ENCODE results near the gene PRSS21.

The PRSS21 gene

DNA sequence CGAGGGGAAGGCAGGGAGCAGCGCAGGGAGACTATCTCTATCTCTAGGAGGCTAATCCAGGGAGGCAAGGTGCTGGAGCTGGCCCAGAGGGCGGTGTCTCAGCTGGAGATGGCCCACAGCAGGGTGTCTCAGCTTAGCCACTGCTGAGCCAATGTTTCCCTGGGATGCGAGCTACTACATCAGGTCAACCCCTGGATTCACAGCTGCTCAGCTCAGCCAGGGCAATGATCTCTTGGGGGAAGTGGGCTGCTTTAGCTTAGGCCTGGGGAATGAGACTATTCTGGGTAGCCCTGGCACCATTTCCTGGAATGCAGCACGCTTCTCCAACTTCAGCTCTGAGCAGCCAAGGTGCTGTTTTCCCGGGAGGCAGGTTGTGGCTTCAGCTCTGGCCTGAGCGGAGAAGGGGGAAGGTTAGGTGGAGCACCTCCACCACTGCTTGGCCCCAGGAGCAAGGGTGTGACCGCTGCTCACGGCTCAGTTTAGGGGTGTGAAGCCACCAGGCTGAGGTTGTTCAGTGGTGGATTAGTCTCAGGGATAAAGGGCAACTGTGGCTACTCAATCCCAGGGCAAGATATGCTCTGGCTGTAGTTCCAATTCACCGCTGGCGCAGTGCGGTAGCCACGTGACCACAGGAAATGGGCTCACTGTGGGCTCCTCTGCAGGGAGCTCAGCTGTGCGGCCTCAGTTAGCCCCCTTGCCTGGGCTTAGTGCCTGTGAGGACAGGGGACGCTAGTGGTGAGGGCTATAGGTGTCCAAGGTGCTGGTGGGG lies 5.2 kb upstream of the PRSS21 start:
- Histone ChIP-seq H3K36me3 (ENCODE audit: insufficient read depth, low read length) (no peaks in the 10 kb centered on the region), H3K4me1 (ENCODE audit: insufficient read depth, low read length) (no peaks in the 10 kb centered on the region), H3K27ac (ENCODE audit: low read depth, low read length) (no peak overlapping the region), H3K9me3 (ENCODE audit: insufficient read depth, low read depth, low read length) (no peaks in the 10 kb centered on the region), H3K9ac (ENCODE audit: low read depth, low read length) (no peak overlapping the region), H3K27me3 (ENCODE audit: insufficient read depth, low read length) (0 out of 2 replicates have a peak, but pooled peaks cover 2% of the 10 kb centered on the region), H3K4me3 (ENCODE audit: low read length) (no peak overlapping the region)
- 82% methylated on average over 15 of the region's 15 CpGs for WGBS

DNA sequence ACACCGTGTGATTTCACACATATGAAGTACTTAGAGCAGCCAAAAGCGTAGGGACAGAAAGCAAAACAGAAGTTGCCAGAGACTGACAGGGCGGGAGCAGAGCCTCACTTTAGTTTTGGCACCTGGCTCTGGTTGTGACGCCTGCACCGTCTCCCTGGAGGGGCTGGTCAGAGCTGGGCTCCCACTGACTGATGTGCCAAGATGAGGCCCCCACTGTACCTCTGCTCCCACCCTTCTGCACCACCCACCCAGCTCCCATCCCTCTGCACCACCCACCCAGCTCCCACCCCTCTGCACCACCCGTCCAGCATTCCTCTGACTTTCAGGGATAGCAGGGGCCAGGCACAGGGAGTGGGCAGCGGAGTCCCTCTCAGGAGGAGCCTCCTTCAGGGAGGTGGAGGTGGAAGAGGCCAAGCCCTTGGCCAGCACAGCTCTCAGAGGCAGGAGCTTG lies 3.2 kb upstream of the PRSS21 start:
- Histone ChIP-seq H3K27me3 (ENCODE audit: insufficient read depth, low read length) (0 out of 2 replicates have a peak, but pooled peaks cover 2% of the 10 kb centered on the region), H3K9ac (ENCODE audit: low read depth, low read length) (no peak overlapping the region)
- 89% methylated on average over 7 of the region's 7 CpGs for WGBS

DNA sequence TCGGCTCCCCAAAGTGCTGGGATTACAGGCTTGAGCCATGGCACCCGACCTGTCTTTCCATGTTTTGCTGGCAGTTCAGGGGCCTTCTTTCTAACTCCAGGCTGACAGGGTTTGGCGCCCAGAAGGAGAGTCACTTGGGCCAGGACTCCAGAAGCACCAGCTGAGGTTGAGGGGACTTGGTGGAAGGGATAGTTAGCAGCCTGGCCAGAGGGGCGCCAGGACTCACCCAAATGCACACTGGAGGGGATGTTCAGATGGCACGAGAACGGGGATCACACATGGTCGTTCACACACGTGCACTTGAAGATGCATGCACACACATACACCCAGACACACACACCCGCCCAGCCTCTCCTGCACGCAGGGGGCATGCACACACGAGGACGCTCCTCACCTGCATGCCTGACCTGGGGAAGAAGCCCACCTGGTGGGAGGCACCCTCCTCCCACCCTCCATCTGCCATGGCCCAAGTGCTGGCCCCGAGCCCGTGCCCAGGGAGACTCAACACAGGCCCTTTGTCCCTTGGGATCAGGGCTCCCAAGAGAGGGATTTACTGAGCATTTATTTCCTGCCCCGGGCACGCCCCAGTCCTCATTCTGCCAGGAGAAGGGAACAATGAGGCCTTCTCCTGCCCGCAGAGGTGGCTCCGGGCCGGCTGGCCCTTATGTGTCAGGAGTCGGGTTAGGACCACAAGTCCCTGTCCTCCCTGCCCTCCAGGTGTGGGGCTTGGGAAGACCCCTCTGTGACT lies 2.3 kb upstream of the PRSS21 start:
- Histone ChIP-seq H3K36me3 (ENCODE audit: insufficient read depth, low read length) (no peaks in the 10 kb centered on the region), H3K4me1 (ENCODE audit: insufficient read depth, low read length) (no peaks in the 10 kb centered on the region), H3K9me3 (ENCODE audit: insufficient read depth, low read depth, low read length) (no peaks in the 10 kb centered on the region), H3K27ac (ENCODE audit: low read depth, low read length) (no peak overlapping the region), H3K9ac (ENCODE audit: low read depth, low read length) (no peak overlapping the region), H3K4me3 (ENCODE audit: low read length) (no peak overlapping the region), H3K27me3 (ENCODE audit: insufficient read depth, low read length) (0 out of 2 replicates have a peak, but pooled peaks cover 2% of the 10 kb centered on the region)
- 92% methylated on average over 20 of the region's 20 CpGs for WGBS

More for the DNA sequence above, 3.2 kb upstream of the PRSS21 start:
- Histone ChIP-seq H3K36me3 (ENCODE audit: insufficient read depth, low read length) (no peaks in the 10 kb centered on the region), H3K4me3 (ENCODE audit: low read length) (no peak overlapping the region), H3K9me3 (ENCODE audit: insufficient read depth, low read depth, low read length) (no peaks in the 10 kb centered on the region), H3K4me1 (ENCODE audit: insufficient read depth, low read length) (no peaks in the 10 kb centered on the region), H3K27ac (ENCODE audit: low read depth, low read length) (no peak overlapping the region)

DNA sequence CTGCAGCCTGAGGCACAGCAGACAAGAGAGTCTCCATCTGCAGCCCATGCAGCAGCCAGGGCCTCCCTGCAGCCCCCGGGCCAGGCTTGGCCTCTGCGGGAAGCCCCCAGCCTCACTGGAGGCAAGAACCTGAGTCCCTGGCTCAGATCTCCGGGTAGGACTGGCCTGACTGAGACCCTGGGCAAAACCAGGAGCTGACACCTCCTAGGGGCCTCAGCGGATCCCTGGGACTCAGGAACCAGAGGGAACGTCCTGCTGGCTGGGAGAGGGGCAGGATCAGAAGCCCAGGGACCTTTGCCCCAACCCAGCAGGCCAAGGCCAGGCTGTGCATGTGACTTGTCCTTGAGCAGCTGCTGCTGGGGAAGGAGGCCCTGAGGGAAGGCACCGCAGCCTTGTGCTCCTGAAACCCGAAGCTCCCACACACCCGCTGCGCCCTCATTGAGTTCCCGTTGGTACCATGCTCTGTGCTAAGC lies 1.7 kb upstream of the PRSS21 start:
- no peak overlapping the region for H3K4me3 ChIP-seq (ENCODE audit: low read length)
- no peaks in the 10 kb centered on the region for H3K4me1 ChIP-seq (ENCODE audit: insufficient read depth, low read length)
- H3K36me3 ChIP-seq (ENCODE audit: insufficient read depth, low read length) = no peaks in the 10 kb centered on the region
- 0 out of 2 replicates have a peak, but pooled peaks cover 2% of the 10 kb centered on the region for H3K27me3 ChIP-seq (ENCODE audit: insufficient read depth, low read length)
- no peak overlapping the region for H3K9ac ChIP-seq (ENCODE audit: low read depth, low read length)
- no peaks in the 10 kb centered on the region for H3K9me3 ChIP-seq (ENCODE audit: insufficient read depth, low read depth, low read length)
- 87% methylated on average over 10 of the region's 10 CpGs for WGBS
- no peak overlapping the region for H3K27ac ChIP-seq (ENCODE audit: low read depth, low read length)

DNA sequence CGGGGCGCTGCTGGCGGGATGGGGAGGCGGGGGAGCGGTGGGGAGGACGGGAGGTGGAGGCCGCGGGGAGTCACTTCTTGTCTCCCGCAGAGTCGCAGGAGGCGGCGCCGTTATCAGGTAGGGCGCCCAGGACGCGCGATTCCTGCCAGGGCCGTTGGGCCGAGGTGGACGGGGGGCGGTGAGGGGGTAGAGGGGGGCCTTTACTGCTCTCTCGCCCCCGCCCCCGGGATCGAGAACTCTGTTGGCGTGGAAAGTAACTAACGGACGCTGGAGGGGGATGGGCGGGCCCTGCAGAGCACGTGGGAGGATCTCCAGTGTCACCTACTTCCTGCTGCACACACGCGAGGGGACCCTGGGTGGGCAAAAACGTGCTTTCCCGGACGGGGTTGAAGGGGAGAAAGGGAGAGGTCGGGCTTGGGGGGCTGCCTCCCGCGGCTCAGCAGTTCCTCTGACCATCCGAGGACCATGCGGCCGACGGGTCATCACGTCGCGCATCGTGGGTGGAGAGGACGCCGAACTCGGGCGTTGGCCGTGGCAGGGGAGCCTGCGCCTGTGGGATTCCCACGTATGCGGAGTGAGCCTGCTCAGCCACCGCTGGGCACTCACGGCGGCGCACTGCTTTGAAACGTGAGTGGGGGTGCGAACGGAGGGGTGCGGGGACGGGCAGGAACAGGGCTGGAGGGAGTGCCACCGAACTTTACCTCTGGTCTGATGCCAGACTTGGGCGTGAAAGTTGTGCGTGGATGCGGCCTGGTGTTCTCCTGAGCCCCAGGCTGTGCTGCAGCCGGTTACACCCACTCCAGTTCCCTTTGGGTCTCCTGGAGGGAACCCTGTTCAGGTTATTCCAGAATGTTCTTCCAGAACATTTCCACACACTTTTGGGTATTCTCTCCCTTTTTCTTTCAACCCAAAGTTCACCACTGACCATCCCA lies 569 bp downstream of the PRSS21 start:
- H3K27me3 ChIP-seq (ENCODE audit: insufficient read depth, low read length) = no peaks in the 10 kb centered on the region
- H3K36me3 ChIP-seq (ENCODE audit: insufficient read depth, low read length) = no peaks in the 10 kb centered on the region
- no peaks in the 10 kb centered on the region for H3K4me1 ChIP-seq (ENCODE audit: insufficient read depth, low read length)
- H3K27ac ChIP-seq (ENCODE audit: low read depth, low read length) = no peak overlapping the region
- no peaks in the 10 kb centered on the region for H3K9me3 ChIP-seq (ENCODE audit: insufficient read depth, low read depth, low read length)
- H3K9ac ChIP-seq (ENCODE audit: low read depth, low read length) = no peak overlapping the region
- 92% methylated on average over 68 of the region's 68 CpGs for WGBS
- no peak overlapping the region for H3K4me3 ChIP-seq (ENCODE audit: low read length)

DNA sequence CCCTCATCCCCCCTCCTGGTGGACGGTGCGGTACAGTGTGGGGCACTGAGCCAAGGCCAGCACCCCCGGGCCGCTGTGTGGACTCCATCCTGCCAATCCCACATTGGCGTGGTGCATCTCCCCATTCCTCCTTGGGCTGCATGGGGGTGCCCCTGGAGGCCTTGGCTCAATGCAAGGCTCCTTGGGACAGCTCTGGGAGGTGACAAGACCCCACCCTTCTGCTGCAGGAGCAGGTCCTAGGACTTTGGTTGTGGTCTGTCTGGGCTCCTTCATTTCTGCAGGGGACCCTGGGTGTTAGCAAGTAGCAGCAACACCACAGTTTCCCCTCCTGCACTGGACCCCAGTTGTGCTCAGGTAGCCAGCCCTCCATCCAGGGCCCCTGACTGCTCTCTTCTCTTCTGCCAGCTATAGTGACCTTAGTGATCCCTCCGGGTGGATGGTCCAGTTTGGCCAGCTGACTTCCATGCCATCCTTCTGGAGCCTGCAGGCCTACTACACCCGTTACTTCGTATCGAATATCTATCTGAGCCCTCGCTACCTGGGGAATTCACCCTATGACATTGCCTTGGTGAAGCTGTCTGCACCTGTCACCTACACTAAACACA lies 1.3 kb downstream of the PRSS21 start:
- Histone ChIP-seq H3K36me3 (ENCODE audit: insufficient read depth, low read length) (no peaks in the 10 kb centered on the region), H3K4me3 (ENCODE audit: low read length) (no peak overlapping the region), H3K27me3 (ENCODE audit: insufficient read depth, low read length) (no peaks in the 10 kb centered on the region), H3K4me1 (ENCODE audit: insufficient read depth, low read length) (no peaks in the 10 kb centered on the region), H3K27ac (ENCODE audit: low read depth, low read length) (no peak overlapping the region), H3K9me3 (ENCODE audit: insufficient read depth, low read depth, low read length) (no peaks in the 10 kb centered on the region), H3K9ac (ENCODE audit: low read depth, low read length) (no peak overlapping the region)
- WGBS = 94% methylated on average over 10 of the region's 10 CpGs

DNA sequence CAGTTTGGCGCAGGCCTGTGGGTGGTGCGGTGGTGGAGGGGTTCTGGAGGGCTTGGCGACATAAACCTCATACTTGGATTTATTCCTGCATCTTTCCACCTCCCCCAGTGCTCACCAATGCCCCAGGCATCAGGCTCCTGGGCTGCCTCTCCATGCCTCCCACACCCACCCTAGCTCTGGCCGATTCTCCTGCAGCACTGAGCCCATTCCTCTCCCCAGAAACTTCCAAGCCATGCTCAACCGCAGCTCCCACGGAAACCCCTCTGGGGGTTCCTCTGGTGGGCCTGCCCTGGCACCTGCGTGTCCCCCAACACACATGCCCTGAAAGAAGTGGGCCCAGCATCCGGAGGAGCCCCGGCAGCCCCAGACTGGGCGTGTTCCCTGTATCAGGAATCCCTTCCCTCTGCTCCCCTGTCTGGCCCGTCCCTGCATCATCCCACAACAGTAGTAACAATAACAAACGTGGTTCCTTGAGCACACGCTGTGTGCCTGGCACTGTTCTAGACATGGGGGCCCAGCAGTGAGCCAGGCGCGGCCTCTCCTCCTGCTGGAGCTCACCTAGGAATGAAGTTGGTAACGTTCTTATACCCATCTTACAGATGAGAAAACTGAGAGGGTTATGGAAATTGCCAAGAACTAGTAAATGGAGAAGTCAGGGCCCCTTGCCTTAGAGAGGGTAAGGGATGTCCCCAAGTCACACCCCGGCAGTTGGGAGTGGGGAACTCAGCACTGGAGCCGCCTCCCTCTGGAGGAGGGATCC lies 2.3 kb downstream of the PRSS21 start:
- Histone ChIP-seq H3K4me1 (ENCODE audit: insufficient read depth, low read length) (no peaks in the 10 kb centered on the region), H3K36me3 (ENCODE audit: insufficient read depth, low read length) (no peaks in the 10 kb centered on the region), H3K9me3 (ENCODE audit: insufficient read depth, low read depth, low read length) (no peaks in the 10 kb centered on the region), H3K9ac (ENCODE audit: low read depth, low read length) (no peak overlapping the region), H3K4me3 (ENCODE audit: low read length) (no peak overlapping the region), H3K27me3 (ENCODE audit: insufficient read depth, low read length) (no peaks in the 10 kb centered on the region), H3K27ac (ENCODE audit: low read depth, low read length) (no peak overlapping the region)
- 90% methylated on average over 16 of the region's 18 CpGs for WGBS

DNA sequence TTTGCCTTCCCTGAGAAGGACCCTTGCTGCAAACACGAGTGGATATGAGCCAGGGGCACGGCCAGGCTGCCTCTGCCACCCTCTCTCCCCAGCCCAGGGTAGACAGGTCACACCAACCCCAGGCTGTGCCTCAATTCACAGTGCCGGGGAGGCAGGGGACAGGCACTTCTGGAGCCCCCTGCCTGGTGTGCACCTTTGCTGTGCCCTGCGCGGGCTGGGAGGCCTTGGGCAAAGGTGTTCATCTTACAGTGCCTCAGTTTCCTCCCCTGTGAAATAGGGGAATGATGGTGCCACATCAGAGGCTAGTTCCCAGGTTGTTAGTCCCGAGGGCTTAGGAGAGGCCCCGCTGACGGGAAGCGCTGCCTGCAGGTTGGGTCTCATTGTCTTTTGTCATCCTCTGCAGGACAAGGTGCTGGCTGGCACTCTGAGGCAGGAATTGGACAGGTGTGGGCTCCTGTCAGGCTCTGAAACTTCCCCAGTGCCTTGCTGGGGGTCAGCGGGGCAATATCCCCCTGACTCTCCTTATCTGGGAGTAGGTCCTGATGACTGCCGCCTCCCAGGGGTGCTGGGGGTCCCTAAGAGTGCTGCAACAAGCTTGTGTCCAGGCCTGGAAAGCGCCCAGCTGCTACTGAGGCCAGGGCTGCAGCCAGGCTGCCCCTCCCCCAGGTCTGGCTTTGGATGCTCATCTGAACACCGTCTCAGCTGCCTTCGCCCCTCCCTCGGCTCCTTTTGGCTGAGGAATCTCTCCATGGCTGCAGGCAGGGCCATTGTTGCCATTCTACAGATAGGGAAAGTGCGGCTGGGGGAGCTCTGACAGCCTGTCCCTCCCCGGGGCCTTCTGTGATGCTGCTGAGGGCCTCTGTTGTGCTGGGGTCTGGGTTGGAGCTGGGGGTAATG lies 3.1 kb downstream of the PRSS21 start:
- Histone ChIP-seq H3K27ac (ENCODE audit: low read depth, low read length) (no peak overlapping the region), H3K9me3 (ENCODE audit: insufficient read depth, low read depth, low read length) (no peaks in the 10 kb centered on the region), H3K4me1 (ENCODE audit: insufficient read depth, low read length) (no peaks in the 10 kb centered on the region), H3K4me3 (ENCODE audit: low read length) (no peak overlapping the region), H3K36me3 (ENCODE audit: insufficient read depth, low read length) (no peaks in the 10 kb centered on the region), H3K27me3 (ENCODE audit: insufficient read depth, low read length) (no peaks in the 10 kb centered on the region), H3K9ac (ENCODE audit: low read depth, low read length) (no peak overlapping the region)
- WGBS = 83% methylated on average over 17 of the region's 17 CpGs

DNA sequence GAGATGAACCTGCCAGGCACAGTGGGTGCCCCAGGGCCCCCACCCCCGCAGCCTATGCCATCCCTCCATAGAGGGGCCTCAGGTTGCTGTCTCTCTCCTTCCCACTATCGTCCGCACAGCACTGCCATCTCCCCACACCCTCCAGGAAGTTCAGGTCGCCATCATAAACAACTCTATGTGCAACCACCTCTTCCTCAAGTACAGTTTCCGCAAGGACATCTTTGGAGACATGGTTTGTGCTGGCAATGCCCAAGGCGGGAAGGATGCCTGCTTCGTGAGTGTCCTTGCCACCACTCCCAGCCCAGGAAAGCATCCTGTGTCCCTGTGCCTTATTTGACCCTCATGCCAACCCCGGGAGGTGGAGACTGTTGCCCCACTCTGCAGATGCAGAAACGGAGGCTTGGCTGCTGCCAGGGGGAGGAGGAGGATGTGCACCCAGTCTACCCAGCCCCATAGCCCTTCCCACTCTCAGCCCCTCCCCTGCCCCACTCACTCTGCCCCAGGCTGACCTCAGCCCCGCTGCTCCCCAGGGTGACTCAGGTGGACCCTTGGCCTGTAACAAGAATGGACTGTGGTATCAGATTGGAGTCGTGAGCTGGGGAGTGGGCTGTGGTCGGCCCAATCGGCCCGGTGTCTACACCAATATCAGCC lies 3.9 kb downstream of the PRSS21 start:
- Histone ChIP-seq H3K27ac (ENCODE audit: low read depth, low read length) (no peak overlapping the region), H3K27me3 (ENCODE audit: insufficient read depth, low read length) (no peaks in the 10 kb centered on the region), H3K9me3 (ENCODE audit: insufficient read depth, low read depth, low read length) (no peaks in the 10 kb centered on the region), H3K4me3 (ENCODE audit: low read length) (no peak overlapping the region), H3K36me3 (ENCODE audit: insufficient read depth, low read length) (no peaks in the 10 kb centered on the region), H3K9ac (ENCODE audit: low read depth, low read length) (no peak overlapping the region), H3K4me1 (ENCODE audit: insufficient read depth, low read length) (no peaks in the 10 kb centered on the region)
- WGBS = 89% methylated on average over 14 of the region's 14 CpGs
